HG03342 (cell line): ENCODE measurements around the gene ARF5.
A peak's percentile ranks its signal among the peaks of the same experiment; 100 is the strongest.

Experiments used
- ATAC-seq: cut with Tn5 transposase; IDR thresholded peaks from one replicate; pipeline ENCODE4 v1.9.1; 2021; ENCODE audit warnings: mild to moderate bottlenecking, moderate library complexity; ENCODE audit not compliant: unreplicated experiment

Gene ARF5

GRCh38 chr7:127587663-127588018, 570 bp upstream of the ARF5 start:
- no peak for ATAC-seq

- ATAC-seq: peak; percentile 1
Measured at GRCh38 chr7:127588697-127589482, 679 bp downstream of the ARF5 start.

- no peak for ATAC-seq
Measured at GRCh38 chr7:127589896-127590295, 1.7 kb downstream of the ARF5 start.

- ATAC-seq: no peak
Measured at GRCh38 chr7:127591189-127591588, 3.0 kb downstream of the ARF5 start.

GRCh38 chr7:127591591-127591990, 3.4 kb downstream of the ARF5 start:
- no peak for ATAC-seq

GRCh38 chr7:127592550-127592949, 4.3 kb downstream of the ARF5 start:
- no peak for ATAC-seq

- ATAC-seq: no peak
Measured at GRCh38 chr7:127594490-127594889, 6.3 kb downstream of the ARF5 start.

- ATAC-seq: no peak
Measured at GRCh38 chr7:127595737-127596136, 7.5 kb downstream of the ARF5 start.

GRCh38 chr7:127598318-127598717, 10.1 kb downstream of the ARF5 start:
- no peak for ATAC-seq

GRCh38 chr7:127600885-127601284, 12.7 kb downstream of the ARF5 start:
- no peak for ATAC-seq

- ATAC-seq: no peak
Measured at GRCh38 chr7:127608446-127608845, 20.2 kb downstream of the ARF5 start.

GRCh38 chr7:127609297-127609696, 21.1 kb downstream of the ARF5 start:
- ATAC-seq: no peak

- no peak for ATAC-seq
Measured at GRCh38 chr7:127612263-127612662, 24.1 kb downstream of the ARF5 start.

GRCh38 chr7:127616724-127617123, 28.5 kb downstream of the ARF5 start:
- ATAC-seq: no peak

GRCh38 chr7:127618042-127618441, 29.8 kb downstream of the ARF5 start, which contains the start of gene PAX4:
PAX4 (minus strand) TSS chr7:127618142; CDS start chr7:127615928, 2,214 bp downstream.
- ATAC-seq: no peak

GRCh38 chr7:127618775-127619174, 30.6 kb downstream of the ARF5 start:
- no peak for ATAC-seq

GRCh38 chr7:127619681-127620405, 31.6 kb downstream of the ARF5 start:
- no peak for ATAC-seq

- ATAC-seq: no peak
Measured at GRCh38 chr7:127620406-127621233, 32.4 kb downstream of the ARF5 start.

- ATAC-seq: no peak
Measured at GRCh38 chr7:127625331-127625730, 37.1 kb downstream of the ARF5 start.

- no peak for ATAC-seq
Measured at GRCh38 chr7:127628445-127628844, 40.2 kb downstream of the ARF5 start.

GRCh38 chr7:127629268-127629854, 41.1 kb downstream of the ARF5 start:
- ATAC-seq: peak; percentile 91
